Measurements from ENCODE around the gene RFX7.
"Not testable (repeated sequence)": the region's sequence is repeated elsewhere in the genome, so short reads cannot be mapped to it uniquely, and the experiment has no call there.

Gene RFX7

GRCh38 chr15:56203312-56203922, 40.3 kb downstream of the RFX7 start:
- not testable (repeated sequence) for DNase-seq

DNA sequence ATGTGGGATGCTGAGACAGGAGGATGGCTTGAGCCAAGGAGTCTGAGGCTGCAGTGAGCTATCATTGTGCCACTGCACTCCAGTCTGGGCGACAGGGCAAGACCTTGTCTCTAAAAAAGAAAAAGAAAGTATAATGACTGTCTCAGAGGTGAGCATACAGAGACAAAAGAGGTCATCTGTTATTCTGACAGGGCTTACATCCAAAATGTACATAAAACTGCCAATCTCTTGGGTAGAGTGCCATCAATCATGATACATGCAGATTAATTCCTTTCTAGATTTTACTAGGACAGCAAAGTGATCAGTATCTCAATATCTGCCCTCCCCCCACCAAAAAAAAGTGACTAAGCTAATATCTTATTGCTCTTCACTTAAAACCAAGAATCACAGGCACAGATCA, 41.0 kb downstream of the RFX7 start:
- DNase-seq, result no peak

GRCh38 chr15:56199038-56199437, 44.6 kb downstream of the RFX7 start:
- DNase-seq, result no peak

GRCh38 chr15:56194035-56194434, 49.6 kb downstream of the RFX7 start:
- DNase-seq, result no peak

- DNase-seq, result no peak
Observed at GRCh38 chr15:56192659-56193442, 50.8 kb downstream of the RFX7 start.

GRCh38 chr15:56187665-56188064, 56.0 kb downstream of the RFX7 start:
- no peak for DNase-seq

GRCh38 chr15:56185980-56186379, 57.7 kb downstream of the RFX7 start:
- DNase-seq, result no peak

DNA sequence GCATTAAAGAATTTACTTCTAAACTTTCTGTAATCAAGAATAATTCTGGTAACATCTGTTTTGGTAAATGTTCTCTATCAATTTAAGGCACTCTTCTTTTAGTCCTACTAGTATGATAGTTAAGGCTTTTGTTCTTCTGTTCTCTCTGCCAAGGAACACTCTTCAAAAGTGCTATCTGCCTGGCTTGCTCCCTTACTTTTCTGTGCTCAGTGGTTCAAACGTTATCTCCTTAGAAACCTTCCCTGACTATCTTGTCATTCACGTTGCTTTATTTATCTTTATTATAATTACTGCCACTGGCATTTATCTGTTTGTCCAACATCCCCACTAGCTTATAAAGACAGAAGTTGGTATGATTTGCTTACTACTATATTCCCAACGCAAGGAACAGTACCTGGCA, 59.2 kb downstream of the RFX7 start:
- no peak for DNase-seq

DNA sequence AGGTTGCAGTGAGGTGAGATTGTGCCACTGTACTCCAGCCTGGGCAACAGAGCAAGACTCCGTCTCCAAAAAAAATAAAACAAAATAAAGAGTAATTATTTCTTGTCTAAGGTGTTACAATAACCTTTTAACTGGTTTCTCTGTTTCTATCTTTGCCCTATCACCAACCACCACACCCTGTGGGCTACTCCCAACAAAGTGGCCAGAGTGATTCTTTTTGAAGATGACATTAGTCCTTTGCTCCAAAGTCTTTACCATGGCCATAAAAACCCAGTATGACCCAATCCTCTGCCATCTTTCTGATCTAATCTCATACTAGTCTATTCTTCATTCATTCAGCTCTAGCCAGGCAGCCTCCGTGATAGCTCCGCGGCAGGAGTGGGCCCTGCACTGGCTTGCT, 62.8 kb downstream of the RFX7 start:
- no peak for DNase-seq

GRCh38 chr15:56176996-56177395, 66.7 kb downstream of the RFX7 start:
- DNase-seq, result no peak

GRCh38 chr15:56175788-56176187, 67.9 kb downstream of the RFX7 start:
- DNase-seq, result no peak

GRCh38 chr15:56174649-56175048, 69.0 kb downstream of the RFX7 start:
- DNase-seq, result no peak

- no peak for DNase-seq
Observed at GRCh38 chr15:56168394-56168793, 75.3 kb downstream of the RFX7 start.

GRCh38 chr15:56165234-56165633, 78.4 kb downstream of the RFX7 start:
- DNase-seq, result no peak

DNA sequence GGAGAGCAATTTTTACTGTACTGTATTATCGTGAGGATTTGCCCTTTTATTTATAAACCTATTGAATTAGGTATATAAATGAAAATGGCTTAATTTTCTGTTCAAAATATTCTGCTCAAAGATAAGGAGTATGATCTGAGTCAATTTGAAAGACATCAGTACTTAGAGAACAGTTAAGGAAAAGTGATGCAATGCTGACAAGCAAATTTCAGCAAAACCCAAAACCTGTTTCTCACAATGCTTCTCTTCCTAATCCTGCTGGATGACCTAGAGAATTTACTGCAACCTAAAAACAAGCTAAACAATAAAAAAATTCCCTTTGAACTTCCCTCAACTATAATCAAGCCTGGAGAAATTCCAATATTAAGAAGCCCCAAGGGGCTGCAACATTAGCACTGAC, 82.7 kb downstream of the RFX7 start:
- DNase-seq, result no peak

DNA sequence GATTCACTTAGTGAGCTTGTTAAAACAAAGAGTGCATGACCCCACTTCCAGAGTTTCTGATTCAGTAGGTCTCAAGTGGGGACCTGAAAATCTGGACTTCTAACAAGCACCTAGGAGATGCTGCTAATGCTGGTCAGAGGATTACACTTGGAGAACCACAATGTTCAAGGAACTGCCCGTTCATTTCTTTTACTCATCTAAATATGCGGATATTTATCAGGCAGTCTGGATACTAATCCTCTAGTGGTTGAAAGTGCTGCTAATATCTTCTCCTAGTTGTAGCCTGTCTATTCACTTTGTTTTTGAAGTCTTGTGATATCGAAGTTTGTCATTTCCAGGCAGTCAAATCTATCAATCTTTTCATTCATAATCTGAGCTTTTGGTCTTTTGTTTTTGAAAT, 86.8 kb downstream of the RFX7 start:
- DNase-seq, result no peak

DNA sequence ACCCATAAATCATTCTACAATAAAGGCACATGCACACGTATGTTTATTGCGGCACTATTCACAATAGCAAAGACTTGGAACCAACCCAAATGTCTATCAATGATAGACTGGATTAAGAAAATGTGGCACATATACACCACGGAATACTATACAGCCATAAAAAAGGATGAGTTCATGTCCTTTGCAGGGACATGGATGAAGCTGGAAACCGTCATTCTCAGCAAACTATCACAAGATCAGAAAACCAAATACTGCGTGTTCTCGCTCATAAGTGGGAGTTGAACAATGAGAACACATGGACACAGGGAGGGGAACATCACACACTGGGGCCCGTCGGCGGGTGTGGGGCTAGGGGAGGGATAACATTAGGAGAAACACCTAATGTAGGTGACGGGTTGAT, 88.4 kb downstream of the RFX7 start:
- DNase-seq, result not testable (repeated sequence)

GRCh38 chr15:56154768-56155167, 88.9 kb downstream of the RFX7 start:
- not testable (repeated sequence) for DNase-seq

DNA sequence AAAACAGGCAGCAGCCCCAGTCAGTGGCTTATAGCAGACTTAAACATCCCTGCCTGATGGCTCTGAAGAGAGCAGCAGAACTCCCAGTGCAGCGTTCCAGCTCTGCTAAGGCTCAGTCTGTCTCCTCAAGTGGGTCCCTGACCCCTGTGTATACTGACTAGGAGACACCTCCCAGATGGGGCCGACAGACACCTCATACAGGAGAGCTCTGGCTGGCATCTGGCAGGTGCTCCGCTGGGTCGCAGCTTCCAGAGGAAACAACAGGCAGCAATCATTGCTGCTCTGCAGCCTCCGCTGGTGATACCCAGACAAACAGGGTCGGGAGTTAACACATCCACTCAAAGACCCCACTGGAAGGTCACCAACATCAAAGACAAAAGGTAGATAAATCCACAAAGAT, 93.5 kb downstream of the RFX7 start:
- DNase-seq, result no peak

DNA sequence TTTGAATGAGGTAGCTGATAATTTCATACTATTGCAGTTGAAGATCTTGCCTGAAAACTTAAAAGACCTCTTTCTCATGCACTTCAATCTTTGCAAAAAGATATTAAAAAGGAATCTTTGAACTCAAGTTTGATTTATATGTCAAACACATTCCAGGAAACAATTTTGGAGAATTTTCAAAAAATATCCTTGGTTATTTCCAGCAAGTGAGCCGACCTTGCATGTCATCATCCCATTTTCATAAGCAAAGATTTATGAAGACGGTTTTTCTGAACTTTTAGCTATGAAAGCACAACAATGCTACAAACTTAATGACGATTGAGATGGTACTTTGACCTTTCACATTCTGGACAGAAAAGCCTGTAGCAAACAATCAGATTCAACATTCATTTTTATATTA, 95.6 kb downstream of the RFX7 start:
- no peak for DNase-seq

DNA sequence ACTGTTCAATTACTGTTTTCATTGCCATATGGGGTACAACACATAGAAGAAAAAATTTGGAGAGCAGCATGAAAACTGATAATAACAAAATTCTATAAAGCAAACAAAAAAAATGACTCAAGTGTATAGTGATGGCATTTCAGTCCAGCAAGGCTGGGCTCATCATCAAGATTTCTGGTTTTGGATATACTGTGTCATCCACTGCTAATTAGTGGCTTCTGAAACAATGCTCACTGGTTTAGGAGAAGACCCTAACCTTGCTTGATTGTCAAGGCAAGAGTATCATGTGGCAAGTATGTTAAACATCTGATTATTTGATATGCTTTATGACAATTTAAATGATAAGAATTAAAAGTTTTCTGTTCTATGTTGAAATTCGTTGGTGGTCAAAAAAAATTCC, 96.9 kb downstream of the RFX7 start:
- DNase-seq, result no peak

DNA sequence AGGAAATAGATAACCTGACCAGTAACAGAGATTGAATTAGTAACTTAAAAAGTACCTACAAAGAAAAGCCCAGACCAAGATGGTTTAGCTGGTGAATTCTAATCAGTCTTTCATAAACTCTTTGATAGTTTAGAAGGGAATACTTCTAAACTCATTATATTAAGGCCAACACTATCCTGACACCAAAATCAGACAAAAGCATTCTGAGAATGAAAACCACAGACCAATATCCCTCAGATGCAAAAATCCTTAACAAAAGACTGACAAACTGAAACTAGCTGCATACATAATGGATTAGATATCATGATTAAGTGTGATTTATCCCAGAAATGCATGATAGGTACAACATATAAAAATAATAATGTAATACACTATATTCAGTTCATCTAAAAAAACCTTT, 115.6 kb downstream of the RFX7 start:
- DNase-seq, result no peak

GRCh38 chr15:56126409-56126808, 117.3 kb downstream of the RFX7 start:
- no peak for DNase-seq

DNA sequence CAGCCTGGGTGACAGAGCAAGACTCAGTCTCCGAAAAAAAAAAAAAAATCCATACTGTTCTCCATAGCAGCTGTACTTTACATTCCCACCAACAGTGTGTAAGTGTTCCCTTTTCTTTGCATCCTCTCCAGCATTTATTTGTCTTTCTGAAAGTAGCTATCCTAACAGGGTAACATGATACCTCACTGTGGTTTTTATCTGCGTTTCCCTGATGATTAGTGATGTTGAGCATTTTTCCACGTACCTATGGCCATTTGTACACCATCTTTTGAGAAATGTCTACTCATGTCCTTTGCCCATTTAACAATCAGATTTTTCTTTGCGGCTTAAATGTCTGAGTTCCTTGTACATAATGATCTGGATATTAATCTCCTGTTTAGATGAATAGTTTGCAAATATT, 119.3 kb downstream of the RFX7 start:
- DNase-seq, result peak; percentile 30

DNA sequence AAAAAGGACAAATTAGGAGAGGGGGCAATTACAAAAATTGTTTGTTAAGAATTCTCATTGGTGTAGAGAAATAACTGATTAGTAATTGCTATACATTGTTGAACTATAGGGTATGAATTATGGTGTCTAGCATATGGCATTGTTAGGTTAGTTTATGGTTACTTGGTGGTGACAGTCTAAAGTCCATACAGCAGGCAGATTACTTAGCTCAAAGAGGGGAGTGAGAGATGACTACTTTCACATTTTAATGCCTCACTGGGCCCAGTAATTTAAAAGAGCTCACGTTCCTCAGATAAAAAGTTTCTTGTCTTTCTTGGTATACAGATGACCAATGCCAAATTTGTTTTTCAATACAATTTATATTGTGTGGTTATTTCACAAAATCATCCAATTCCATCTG, 137.8 kb downstream of the RFX7 start:
- DNase-seq, result no peak
